NCI-H748 treated with DMSO at 0.1 percent for 48 hours (cell line): Measurements from ENCODE around the gene ZNF398.

Source experiments
- DNase-seq: peaks from one replicate; lab custom pipeline; 2025; lab: John Stamatoyannopoulos, UW

The ZNF398 gene

DNA sequence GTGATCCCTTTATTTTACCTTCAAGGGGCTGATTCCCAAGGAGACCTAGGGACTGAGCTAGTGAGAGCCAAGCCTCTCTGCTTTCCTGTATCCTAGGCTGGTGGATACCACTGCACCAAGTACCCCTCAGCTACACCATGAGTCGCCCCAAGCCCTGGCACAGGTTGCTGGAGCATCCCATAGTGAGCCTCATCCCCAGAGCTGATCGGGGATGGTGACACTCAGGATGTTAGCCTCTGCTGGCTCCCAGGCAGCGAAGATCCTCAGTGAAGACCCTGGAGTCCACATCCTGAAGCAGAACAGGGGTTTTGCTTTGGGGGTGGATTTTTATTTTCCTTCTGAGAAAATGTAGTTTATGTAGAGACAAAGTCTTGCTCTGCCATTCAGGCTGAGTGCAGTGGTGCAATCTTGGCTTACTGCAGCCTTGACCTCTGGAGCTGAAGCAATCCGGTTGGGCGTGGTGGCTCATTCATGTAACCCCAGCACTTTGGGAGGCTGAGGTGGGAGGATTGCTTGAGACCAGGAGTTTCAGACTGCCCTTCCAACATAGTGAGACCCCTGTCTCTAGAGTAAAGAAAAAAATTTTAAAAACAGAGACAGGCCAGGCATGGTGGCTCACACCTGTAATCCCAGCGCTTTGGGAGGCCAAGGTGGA, 79.7 kb downstream of the ZNF398 start:
- DNase-seq, result no peak

DNA sequence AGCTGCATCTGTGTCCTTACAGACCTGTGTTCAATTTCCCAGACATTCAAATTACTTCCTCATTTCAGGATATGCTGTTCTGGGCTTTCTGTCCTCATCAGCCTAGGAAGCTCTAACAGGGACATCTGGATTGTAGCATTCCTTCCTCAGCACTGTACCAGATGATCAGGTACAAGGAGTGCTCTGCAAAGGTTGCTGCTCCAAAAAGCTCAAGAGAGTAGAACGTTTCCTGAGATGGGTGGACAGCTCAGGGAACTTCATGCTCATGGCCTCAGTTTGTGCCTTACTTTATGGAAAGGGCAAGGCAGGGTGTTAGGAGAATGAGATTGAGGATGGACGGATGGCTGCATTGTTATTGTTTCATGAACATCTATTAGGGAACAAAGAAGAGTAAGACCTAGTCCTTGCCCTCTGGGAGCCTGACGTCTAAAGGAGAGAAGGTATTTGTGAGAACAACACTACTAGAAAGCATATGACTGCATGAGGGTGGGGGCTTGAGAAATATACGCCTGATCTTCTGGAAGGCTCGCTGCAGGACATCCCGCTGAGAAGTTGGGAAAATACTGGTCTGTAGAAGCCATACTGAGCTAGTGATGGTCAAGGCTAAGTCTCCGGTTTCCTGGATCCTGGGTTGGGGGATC, 81.7 kb downstream of the ZNF398 start:
- no peak for DNase-seq

DNA sequence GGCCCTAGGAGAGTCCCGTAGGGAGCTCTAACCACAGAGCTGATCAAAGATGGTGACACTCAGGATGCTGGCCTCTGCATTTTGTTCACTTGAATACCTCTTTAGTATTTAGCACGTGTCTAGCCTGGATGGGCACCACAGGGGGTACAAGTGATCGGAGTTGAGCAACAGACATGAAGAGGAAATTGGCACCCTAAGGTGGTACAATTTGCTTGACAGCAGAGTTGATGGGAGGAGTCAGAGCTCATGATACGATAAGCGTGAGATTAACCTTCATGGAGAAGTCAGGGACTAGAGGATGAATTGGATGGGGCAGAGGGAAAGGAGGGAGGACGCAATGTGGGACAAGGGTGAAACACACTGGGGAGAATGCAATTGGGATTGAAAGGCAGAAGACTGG, 82.3 kb downstream of the ZNF398 start:
- DNase-seq, result no peak

DNA sequence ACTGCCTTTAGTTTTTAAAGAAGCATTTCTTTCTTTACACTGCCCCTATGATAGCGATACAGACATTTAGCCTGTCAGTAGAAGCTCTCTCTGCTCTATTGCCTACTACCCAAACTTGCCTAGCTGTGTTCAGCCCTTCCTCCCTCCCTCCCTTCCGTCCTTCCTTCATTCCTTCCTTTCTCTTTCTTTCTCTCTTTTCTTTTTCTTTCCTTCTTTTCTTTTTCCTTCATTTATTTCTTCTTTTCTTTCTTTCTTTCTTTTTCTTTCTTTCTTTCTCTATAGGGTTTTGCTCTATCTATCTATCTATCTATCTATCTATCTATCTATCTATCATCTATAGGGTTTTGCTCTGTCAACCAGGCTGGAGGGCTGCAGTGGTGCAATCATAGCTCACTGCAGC, 85.1 kb downstream of the ZNF398 start:
- no peak for DNase-seq
